GM19452 (cell line): Measurements from ENCODE around the gene TSPAN17.
"Not testable (repeated sequence)": the region's sequence is repeated elsewhere in the genome, so short reads cannot be mapped to it uniquely, and the experiment has no call there.

Source experiments
- ATAC-seq: cut with Tn5 transposase; IDR thresholded peaks from one replicate; pipeline ENCODE4 v1.9.1; 2021; ENCODE audit not compliant: unreplicated experiment

Gene TSPAN17

GRCh38 chr5:176677209-176677939 is 30.1 kb downstream of the TSPAN17 start:
- ATAC-seq, result no peak

GRCh38 chr5:176678584-176678983 is 31.3 kb downstream of the TSPAN17 start:
- no peak for ATAC-seq

- ATAC-seq, result no peak
Measured at GRCh38 chr5:176679365-176680225, 32.3 kb downstream of the TSPAN17 start.

GRCh38 chr5:176680226-176680563 is 32.9 kb downstream of the TSPAN17 start:
- no peak for ATAC-seq

- no peak for ATAC-seq
Measured at GRCh38 chr5:176682016-176682531, 34.8 kb downstream of the TSPAN17 start.

GRCh38 chr5:176685010-176685409 is 37.7 kb downstream of the TSPAN17 start:
- ATAC-seq, result no peak

GRCh38 chr5:176687247-176687646 is 40.0 kb downstream of the TSPAN17 start:
- ATAC-seq, result no peak

GRCh38 chr5:176687881-176688280 is 40.6 kb downstream of the TSPAN17 start:
- ATAC-seq, result no peak

- no peak for ATAC-seq
Measured at GRCh38 chr5:176690911-176691310, 43.6 kb downstream of the TSPAN17 start.

- ATAC-seq, result no peak
Measured at GRCh38 chr5:176691524-176691923, 44.2 kb downstream of the TSPAN17 start.

GRCh38 chr5:176692326-176692725 is 45.0 kb downstream of the TSPAN17 start:
- no peak for ATAC-seq

- no peak for ATAC-seq
Measured at GRCh38 chr5:176692839-176693476, 45.7 kb downstream of the TSPAN17 start.

GRCh38 chr5:176693477-176693851 is 46.2 kb downstream of the TSPAN17 start:
- no peak for ATAC-seq

- no peak for ATAC-seq
Measured at GRCh38 chr5:176694146-176694545, 46.9 kb downstream of the TSPAN17 start.

GRCh38 chr5:176694631-176695030 is 47.3 kb downstream of the TSPAN17 start:
- no peak for ATAC-seq

- no peak for ATAC-seq
Measured at GRCh38 chr5:176695073-176695472, 47.8 kb downstream of the TSPAN17 start.

- ATAC-seq, result no peak
Measured at GRCh38 chr5:176697267-176697933, 50.1 kb downstream of the TSPAN17 start.

GRCh38 chr5:176697934-176698538 is 50.8 kb downstream of the TSPAN17 start:
- ATAC-seq, result no peak

GRCh38 chr5:176699446-176699845 is 52.2 kb downstream of the TSPAN17 start:
- not testable (repeated sequence) for ATAC-seq

GRCh38 chr5:176700239-176700847 is 53.1 kb downstream of the TSPAN17 start:
- no peak for ATAC-seq
